DOHH2 (cell line): ENCODE results near the gene DEFB119.

Experiments
- H3F3A ChIP-seq: fragments of 200-600 bp; sonication (generic), shearing (Covaris generic); 2 replicates; pipeline ENCODE4 v1.6.0; 2016; ENCODE audit warnings: antibody characterized with exemption, mild to moderate bottlenecking; ENCODE audit not compliant: control insufficient read depth, insufficient read depth
- H3K27ac ChIP-seq: fragments of 200-600 bp; sonication (generic); 2 replicates; pipeline ENCODE4 v1.5.1; 2014; ENCODE audit warnings: low read depth, mild to moderate bottlenecking, low read length, moderate library complexity
- H3K27me3 ChIP-seq: fragments of 200-600 bp; sonication (generic); 2 replicates; pipeline ENCODE4 v1.6.1; 2014; ENCODE audit warnings: mild to moderate bottlenecking, low read length, mixed read lengths; ENCODE audit not compliant: control insufficient read depth
- H3K36me3 ChIP-seq: fragments of 200-600 bp; sonication (generic); 2 replicates; pipeline ENCODE4 v1.6.1; 2014; ENCODE audit warnings: mild to moderate bottlenecking, low read length, moderate library complexity, mixed read lengths; ENCODE audit not compliant: control insufficient read depth
- H3K4me1 ChIP-seq: fragments of 200-600 bp; sonication (generic); 2 replicates; pipeline ENCODE4 v1.6.1; 2014; ENCODE audit warnings: mild to moderate bottlenecking, low read length, mixed read lengths; ENCODE audit not compliant: control insufficient read depth
- H3K4me2 ChIP-seq: fragments of 200-600 bp; sonication (generic); 2 replicates; pipeline ENCODE4 v1.6.0; 2014; ENCODE audit warnings: mild to moderate bottlenecking, low read length, moderate library complexity
- H3K4me3 ChIP-seq: fragments of 200-600 bp; sonication (generic); 2 replicates; pipeline ENCODE4 v1.5.1; 2014; ENCODE audit warnings: mild to moderate bottlenecking, low read length, mixed read lengths
- H3K79me2 ChIP-seq: fragments of 200-600 bp; sonication (generic); 2 replicates; pipeline ENCODE4 v1.6.1; 2014; ENCODE audit warnings: mild to moderate bottlenecking, low read length, mixed read lengths; ENCODE audit not compliant: control insufficient read depth
- H3K9me2 ChIP-seq: fragments of 200-600 bp; sonication (generic); replicated peaks from 2 replicates; pipeline ENCODE4 v1.6.1; 2014; ENCODE audit warnings: mild to moderate bottlenecking, low read length, mixed read lengths; ENCODE audit not compliant: control insufficient read depth
- H3K9me3 ChIP-seq: fragments of 200-600 bp; sonication (generic); 2 replicates; pipeline ENCODE4 v1.6.1; 2014; ENCODE audit warnings: antibody characterized with exemption, low read length, mixed read lengths; ENCODE audit not compliant: control insufficient read depth, insufficient read depth
- H4K20me1 ChIP-seq: fragments of 200-600 bp; sonication (generic); 2 replicates; pipeline ENCODE4 v1.6.0; 2014; ENCODE audit warnings: low read depth, mild to moderate bottlenecking, antibody characterized with exemption, low read length, moderate library complexity; ENCODE audit not compliant: control insufficient read depth, insufficient read depth
- CTCF ChIP-seq: fragments of 200-600 bp; sonication (generic); IDR thresholded peaks from one replicate; pipeline ENCODE4 v1.5.1; 2014; ENCODE audit warnings: antibody characterized with exemption, mild to moderate bottlenecking, low read depth, low read length; ENCODE audit not compliant: poor library complexity, severe bottlenecking
- EZH2phosphoT487 ChIP-seq: fragments of 200-600 bp; sonication (generic); IDR thresholded peaks from 2 replicates; pipeline ENCODE4 v1.6.1; 2017; ENCODE audit warnings: borderline replicate concordance, mild to moderate bottlenecking, antibody characterized with exemption, low read length, moderate library complexity, mixed read lengths

Gene DEFB119

DNA sequence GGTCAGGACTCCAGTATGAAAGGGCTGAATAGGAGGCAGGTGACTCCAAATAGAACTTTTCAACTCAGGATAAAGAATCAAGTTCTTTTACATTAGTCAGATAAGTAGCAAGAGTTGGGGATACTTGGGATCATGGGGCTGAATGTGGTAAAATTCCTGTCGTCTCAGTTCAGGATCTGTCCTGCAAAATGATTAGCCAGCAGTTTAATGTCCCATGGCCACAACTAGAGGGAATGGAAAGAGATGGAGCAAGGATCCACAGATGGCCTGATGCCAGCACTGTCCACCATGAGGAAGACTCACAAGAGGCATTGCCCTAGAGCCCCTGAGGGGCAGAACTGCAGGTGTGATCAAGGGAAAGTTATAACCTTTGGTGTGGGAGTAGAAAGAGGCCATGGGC, 13.5 kb upstream of the DEFB119 start:
- H3K36me3 ChIP-seq = no peaks in the 10 kb centered on the region
- H3K27me3 ChIP-seq = no peaks in the 10 kb centered on the region
- H3K4me2 ChIP-seq = no peak overlapping the region
- H3K9me3 ChIP-seq = no peaks in the 10 kb centered on the region
- H3F3A ChIP-seq = no peaks in the 10 kb centered on the region
- no peak for TF ChIP-seq EZH2phosphoT487
- TF ChIP-seq CTCF = no peak
- H3K9me2 ChIP-seq = no peaks in the 10 kb centered on the region
- H3K27ac ChIP-seq = no peak overlapping the region
- no peaks in the 10 kb centered on the region for H3K4me1 ChIP-seq
- H3K4me3 ChIP-seq = no peak overlapping the region
- H3K79me2 ChIP-seq = no peaks in the 10 kb centered on the region
- no peaks in the 10 kb centered on the region for H4K20me1 ChIP-seq

DNA sequence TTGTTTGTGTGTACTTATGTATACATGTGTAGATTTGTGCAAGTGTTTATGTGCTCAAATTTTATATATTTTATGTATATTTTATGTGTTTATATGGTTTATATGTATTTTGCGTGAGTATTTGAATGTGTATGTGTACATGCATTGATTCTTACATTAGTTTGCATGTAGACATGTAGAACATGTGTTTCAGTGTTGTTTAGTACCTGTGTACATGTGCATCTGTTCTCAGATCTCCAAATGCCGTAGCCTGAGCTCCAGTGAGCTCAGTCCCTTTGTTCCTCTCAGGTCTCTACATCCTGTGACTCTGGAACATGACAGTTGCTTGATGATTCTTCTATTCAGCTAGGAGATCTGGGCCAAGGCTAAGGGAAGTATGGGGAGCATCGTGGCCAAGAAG, 4.5 kb upstream of the DEFB119 start:
- TF ChIP-seq EZH2phosphoT487 = no peak
- no peak for TF ChIP-seq CTCF
- H3K27ac ChIP-seq = no peak overlapping the region
- H3K4me1 ChIP-seq = no peaks in the 10 kb centered on the region
- H3K36me3 ChIP-seq = no peaks in the 10 kb centered on the region
- no peaks in the 10 kb centered on the region for H3F3A ChIP-seq
- no peak overlapping the region for H3K4me3 ChIP-seq
- no peaks in the 10 kb centered on the region for H4K20me1 ChIP-seq
- H3K27me3 ChIP-seq = no peaks in the 10 kb centered on the region
- H3K79me2 ChIP-seq = no peaks in the 10 kb centered on the region
- H3K9me2 ChIP-seq = no peaks in the 10 kb centered on the region
- no peaks in the 10 kb centered on the region for H3K9me3 ChIP-seq
- no peak overlapping the region for H3K4me2 ChIP-seq

GRCh38 chr20:31392836-31393235, 2.4 kb upstream of the DEFB119 start:
- TF ChIP-seq EZH2phosphoT487 (no peak), CTCF (no peak)
- Histone ChIP-seq H3F3A (no peaks in the 10 kb centered on the region), H3K79me2 (no peaks in the 10 kb centered on the region), H3K4me1 (no peaks in the 10 kb centered on the region), H3K9me3 (no peaks in the 10 kb centered on the region), H4K20me1 (no peaks in the 10 kb centered on the region), H3K36me3 (no peaks in the 10 kb centered on the region), H3K27me3 (no peaks in the 10 kb centered on the region), H3K27ac (no peak overlapping the region), H3K9me2 (no peaks in the 10 kb centered on the region), H3K4me2 (no peak overlapping the region), H3K4me3 (no peak overlapping the region)

DNA sequence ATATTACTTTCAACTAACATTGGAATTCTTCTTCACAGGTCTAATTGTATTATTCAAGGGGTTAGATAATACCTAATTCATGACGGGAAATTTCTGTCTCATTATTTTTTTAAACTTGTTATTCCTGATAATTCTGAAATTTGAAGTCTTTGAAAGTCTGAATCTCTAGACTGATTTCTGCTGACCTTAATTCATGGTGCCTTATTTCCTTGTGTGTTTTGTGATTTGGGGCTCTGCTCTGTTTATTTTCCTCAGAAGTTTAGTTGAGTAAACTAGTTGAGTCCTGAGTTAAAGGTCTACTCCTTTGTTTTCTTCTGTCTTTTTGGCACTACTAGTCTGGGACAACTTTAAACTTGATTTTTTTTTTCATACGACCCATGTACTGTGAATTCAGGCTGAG, 16.0 kb downstream of the DEFB119 start:
- TF ChIP-seq EZH2phosphoT487 (no peak), CTCF (no peak)
- Histone ChIP-seq H3K36me3 (no peaks in the 10 kb centered on the region), H3K27ac (no peak overlapping the region), H3K79me2 (no peaks in the 10 kb centered on the region), H4K20me1 (no peaks in the 10 kb centered on the region), H3K4me3 (no peak overlapping the region), H3F3A (no peaks in the 10 kb centered on the region), H3K27me3 (peaks cover 5% of the 10 kb centered on the region), H3K4me2 (no peak overlapping the region), H3K4me1 (no peaks in the 10 kb centered on the region), H3K9me2 (no peaks in the 10 kb centered on the region), H3K9me3 (no peaks in the 10 kb centered on the region)
